OCI-LY3 (cell line): ENCODE results near the gene GRIFIN.
"Not testable (repeated sequence)": the region's sequence is repeated elsewhere in the genome, so short reads cannot be mapped to it uniquely, and the experiment has no call there.

Source experiments
- H2AFZ ChIP-seq: fragments of 200-600, 300-600 bp; shearing (Covaris generic); 2 replicates; pipeline ENCODE4 v1.6.0; 2014; ENCODE audit warnings: antibody characterized with exemption, low read depth, low read length
- H3K27ac ChIP-seq: fragments of 200-600, 300-600 bp; sonication (generic); 2 replicates; pipeline ENCODE4 v1.5.1; 2014; ENCODE audit warnings: mild to moderate bottlenecking, low read length, moderate library complexity, mixed read lengths
- H3K27me3 ChIP-seq: fragments of 200-600, 300-600 bp; sonication (generic); 2 replicates; pipeline ENCODE4 v1.6.1; 2014; ENCODE audit warnings: low read depth, low read length, mixed read lengths
- H3K36me3 ChIP-seq: fragments of 200-600, 300-600 bp; sonication (generic); replicated peaks from 2 replicates; pipeline ENCODE3; 2014; ENCODE audit warnings: low read depth, low read length, mixed read lengths
- H3K4me1 ChIP-seq: fragments of 300-600, 200-600 bp; sonication (generic); 2 replicates; pipeline ENCODE4 v1.6.1; 2014; ENCODE audit warnings: low read length, mixed read lengths
- H3K4me2 ChIP-seq: fragments of 200-600, 300-600 bp; sonication (generic); 2 replicates; pipeline ENCODE4 v1.6.1; 2014; ENCODE audit warnings: low read length, mixed read lengths
- H3K4me3 ChIP-seq: fragments of 300-600, 200-600 bp; sonication (generic); 2 replicates; pipeline ENCODE4 v1.5.1; 2014; ENCODE audit warnings: antibody characterized with exemption, mild to moderate bottlenecking, low read length, moderate library complexity
- H3K79me2 ChIP-seq: fragments of 300-600, 200-600 bp; shearing (Covaris generic); 2 replicates; pipeline ENCODE4 v1.6.1; 2014; ENCODE audit warnings: mild to moderate bottlenecking, low read length, mixed read lengths
- H3K9ac ChIP-seq: fragments of 300-600, 200-600 bp; shearing (Covaris generic); 2 replicates; pipeline ENCODE4 v1.6.0; 2014; ENCODE audit warnings: mild to moderate bottlenecking, low read length, moderate library complexity
- H3K9me3 ChIP-seq: fragments of 200-600, 300-600 bp; shearing (Covaris generic); 2 replicates; pipeline ENCODE4 v1.6.1; 2014; ENCODE audit warnings: low read length, mixed read lengths; ENCODE audit not compliant: insufficient read depth
- H4K20me1 ChIP-seq: fragments of 200-600, 300-600 bp; sonication (generic); 2 replicates; pipeline ENCODE4 v1.6.1; 2016; ENCODE audit warnings: low read length, mixed read lengths; ENCODE audit not compliant: insufficient read depth
- CTCF ChIP-seq: fragments of 200-600, 300-600 bp; sonication (generic); IDR thresholded peaks from 2 replicates; pipeline ENCODE4 v1.5.1; 2014; ENCODE audit warnings: antibody characterized with exemption, low read length, low read depth
- EZH2phosphoT487 ChIP-seq: fragments of 200-600 bp; shearing (Covaris generic); IDR thresholded peaks from 2 replicates; pipeline ENCODE4 v1.6.1; 2018; ENCODE audit warnings: antibody characterized with exemption, mixed run types, low read depth

GRIFIN gene

GRCh38 chr7:2472739-2473138, 3.5 kb downstream of the GRIFIN start:
- Histone ChIP-seq H3K79me2 (no peaks in the 10 kb centered on the region), H3K4me3 (no peak overlapping the region), H3K27me3 (0 out of 2 replicates have a peak, but pooled peaks cover 3% of the 10 kb centered on the region), H3K27ac (no peak overlapping the region), H3K36me3 (no peaks in the 10 kb centered on the region), H3K4me2 (no peak overlapping the region), H3K4me1 (no peaks in the 10 kb centered on the region), H4K20me1 (no peaks in the 10 kb centered on the region), H2AFZ (no peak overlapping the region), H3K9ac (no peak overlapping the region), H3K9me3 (no peaks in the 10 kb centered on the region)
- TF ChIP-seq CTCF: no peak
- TF ChIP-seq EZH2phosphoT487: no peak

- no peak overlapping the region for H3K9ac ChIP-seq
- H3K27ac ChIP-seq: no peak overlapping the region
- H3K79me2 ChIP-seq: no peaks in the 10 kb centered on the region
- H3K4me3 ChIP-seq: no peak overlapping the region
- H3K27me3 ChIP-seq: 0 out of 2 replicates have a peak, but pooled peaks cover 3% of the 10 kb centered on the region
- H3K9me3 ChIP-seq: no peaks in the 10 kb centered on the region
- H3K4me2 ChIP-seq: no peak overlapping the region
- no peaks in the 10 kb centered on the region for H3K36me3 ChIP-seq
- H3K4me1 ChIP-seq: no peaks in the 10 kb centered on the region
- TF ChIP-seq EZH2phosphoT487 (no peak), CTCF (no peak)
- no peaks in the 10 kb centered on the region for H4K20me1 ChIP-seq
- no peak overlapping the region for H2AFZ ChIP-seq
Measured at GRCh38 chr7:2471396-2471795, 4.8 kb downstream of the GRIFIN start.

- Histone ChIP-seq H2AFZ (no peak overlapping the region), H3K4me1 (no peaks in the 10 kb centered on the region), H3K27ac (no peak overlapping the region), H3K4me3 (no peak overlapping the region), H3K36me3 (no peaks in the 10 kb centered on the region), H3K9me3 (no peaks in the 10 kb centered on the region), H3K79me2 (no peaks in the 10 kb centered on the region), H3K27me3 (0 out of 2 replicates have a peak, but pooled peaks cover 3% of the 10 kb centered on the region), H3K9ac (no peak overlapping the region), H3K4me2 (no peak overlapping the region), H4K20me1 (no peaks in the 10 kb centered on the region)
- TF ChIP-seq EZH2phosphoT487: no peak
- no peak for TF ChIP-seq CTCF
Measured at GRCh38 chr7:2471022-2471329, 5.2 kb downstream of the GRIFIN start.

GRCh38 chr7:2470204-2471021, 5.8 kb downstream of the GRIFIN start:
- Histone ChIP-seq H3K4me2 (no peak overlapping the region), H3K4me1 (no peaks in the 10 kb centered on the region), H4K20me1 (no peaks in the 10 kb centered on the region), H3K36me3 (no peaks in the 10 kb centered on the region), H2AFZ (no peak overlapping the region), H3K79me2 (no peaks in the 10 kb centered on the region), H3K27me3 (0 out of 2 replicates have a peak, but pooled peaks cover 3% of the 10 kb centered on the region), H3K9me3 (no peaks in the 10 kb centered on the region), H3K4me3 (no peak overlapping the region), H3K9ac (no peak overlapping the region), H3K27ac (no peak overlapping the region)
- TF ChIP-seq EZH2phosphoT487 (no peak), CTCF (no peak)

- not testable (repeated sequence) for H3K4me1 ChIP-seq, H3K4me3 ChIP-seq, H3K9me3 ChIP-seq, H4K20me1 ChIP-seq, H3K36me3 ChIP-seq, H2AFZ ChIP-seq, H3K4me2 ChIP-seq, H3K27me3 ChIP-seq, H3K79me2 ChIP-seq, H3K27ac ChIP-seq, H3K9ac ChIP-seq
Measured at GRCh38 chr7:2469460-2470203, 6.6 kb downstream of the GRIFIN start.
